HepG2 (cell line): ENCODE data around the gene PRSS53. TPM values are rescaled to one million over a fixed set of nuclear protein-coding genes. Genes with fewer than 3 reads are reported as not detected.

Experiments
- AGO1 ChIP-seq: fragments of 200-400 bp; formaldehyde crosslinking; IDR thresholded peaks from 2 replicates; pipeline ENCODE4 v1.6.1; 2017; ENCODE audit warnings: mild to moderate bottlenecking, low read depth, low read length, moderate library complexity; ENCODE audit not compliant: poor library complexity, severe bottlenecking
- ARID2 ChIP-seq: sonication (generic); formaldehyde crosslinking; IDR thresholded peaks from 2 replicates; pipeline ENCODE4 v1.8.1; 2022; ENCODE audit warnings: mild to moderate bottlenecking, missing genetic modification reagents, borderline replicate concordance
- EZH2 ChIP-seq: conservative IDR thresholded peaks from 2 replicates; pipeline ENCODE4 v1.6.1; 2012; ENCODE audit warnings: mild to moderate bottlenecking, low read depth, low read length, moderate library complexity
- FOXM1 ChIP-seq: sonication (generic); formaldehyde crosslinking; IDR thresholded peaks from 2 replicates; pipeline ENCODE4 v1.5.0; 2020; ENCODE audit warnings: missing genetic modification reagents
- HOXA3 ChIP-seq: sonication (generic); formaldehyde crosslinking; IDR thresholded peaks from 2 replicates; pipeline ENCODE4 v1.5.0; 2020; ENCODE audit warnings: missing genetic modification reagents
- HOXA7 ChIP-seq: sonication (generic); formaldehyde crosslinking; IDR thresholded peaks from 2 replicates; pipeline ENCODE4 v1.8.1; 2022; ENCODE audit warnings: mild to moderate bottlenecking, missing genetic modification reagents, moderate library complexity
- PAWR ChIP-seq: sonication (generic); formaldehyde crosslinking; IDR thresholded peaks from 2 replicates; pipeline ENCODE4 v1.4.0; 2020; ENCODE audit warnings: missing genetic modification reagents, mild to moderate bottlenecking, borderline replicate concordance
- PAX8 ChIP-seq: sonication (generic); formaldehyde crosslinking; IDR thresholded peaks from 2 replicates; pipeline ENCODE4 v1.8.0; 2022; ENCODE audit warnings: mild to moderate bottlenecking, missing genetic modification reagents, borderline replicate concordance
- PHF20 ChIP-seq: sonication (generic); formaldehyde crosslinking; IDR thresholded peaks from 2 replicates; pipeline ENCODE4 v1.5.0; 2020; ENCODE audit warnings: mild to moderate bottlenecking, missing genetic modification reagents
- PHF8 ChIP-seq: sonication (generic); formaldehyde crosslinking; IDR thresholded peaks from 2 replicates; pipeline ENCODE4 v1.5.0; 2020; ENCODE audit warnings: missing genetic modification reagents
- SRSF1 ChIP-seq: fragments of 200-400 bp; formaldehyde crosslinking; optimal IDR thresholded peaks from 2 replicates; pipeline ENCODE3; 2017; ENCODE audit warnings: mild to moderate bottlenecking, low read depth, low read length, moderate library complexity
- SRSF9 ChIP-seq: fragments of 200-400 bp; formaldehyde crosslinking; IDR thresholded peaks from 2 replicates; pipeline ENCODE4 v1.6.1; 2018; ENCODE audit warnings: borderline replicate concordance, mild to moderate bottlenecking, low read depth, low read length; ENCODE audit not compliant: insufficient read depth, poor library complexity, severe bottlenecking
- SYNCRIP ChIP-seq: fragments of 200-400 bp; formaldehyde crosslinking; IDR thresholded peaks from 2 replicates; pipeline ENCODE4 v1.6.1; 2018; ENCODE audit warnings: mild to moderate bottlenecking, low read depth, low read length; ENCODE audit not compliant: insufficient read depth
- ZFP62 ChIP-seq: sonication (generic); formaldehyde crosslinking; IDR thresholded peaks from 2 replicates; pipeline ENCODE4 v1.4.0; 2020; ENCODE audit warnings: missing genetic modification reagents
- ZNF501 ChIP-seq: sonication (generic); formaldehyde crosslinking; IDR thresholded peaks from 2 replicates; pipeline ENCODE4 v1.5.1; 2020; ENCODE audit warnings: mild to moderate bottlenecking, moderate library complexity, missing genetic modification reagents
- ZNF572 ChIP-seq: sonication (generic); formaldehyde crosslinking; IDR thresholded peaks from 2 replicates; pipeline ENCODE4 v1.5.1; 2020; ENCODE audit warnings: mild to moderate bottlenecking, missing genetic modification reagents
- ZNF589 ChIP-seq: sonication (generic); formaldehyde crosslinking; conservative IDR thresholded peaks from 2 replicates; pipeline ENCODE4 v1.8.0; 2022; ENCODE audit warnings: mild to moderate bottlenecking, moderate library complexity, missing genetic modification reagents
- ZNF766 ChIP-seq: sonication (generic); formaldehyde crosslinking; IDR thresholded peaks from 2 replicates; pipeline ENCODE4 v1.5.0; 2020; ENCODE audit warnings: missing genetic modification reagents, borderline replicate concordance
- ZZZ3 ChIP-seq: sonication (generic); formaldehyde crosslinking; IDR thresholded peaks from 2 replicates; pipeline ENCODE4 v1.4.0; 2020; ENCODE audit warnings: missing genetic modification reagents, mild to moderate bottlenecking, borderline replicate concordance
- polyA plus RNA-seq, 8 experiments: library from polyadenylated mRNA; depleted of rRNA in 3 of 8; stranded (reverse) in 7 of 8; unstranded in 1 of 8; fragments of >200 nt; fragmentation: Illumina TruSeq in 4 of 8; extraction: Trizol in 4 of 8; gene quantifications; 2 replicates each; pipeline versions ENCODE4 v1.2.1 to v1.2.3, GENCODE V29; 2011 to 2016; ENCODE audit warnings: low read depth in 4 of 8, missing spikeins in 1 of 8, mixed read lengths in 1 of 8; ENCODE audit not compliant: insufficient read depth in 1 of 8
- total RNA-seq, 5 experiments: library from RNA; depleted of rRNA; stranded (reverse); fragments of >200 nt; fragmentation: Illumina TruSeq; extraction: Trizol; gene quantifications; 2 replicates each; pipeline ENCODE4 v1.2.3, GENCODE V29; 2016; ENCODE audit warnings: low read depth in 1 of 5
- TF ChIP-seq, protein P1 (sequence below): sonication (generic); formaldehyde crosslinking; IDR thresholded peaks from 2 replicates; pipeline ENCODE4 v1.8.0; 2022; ENCODE audit warnings: missing genetic modification reagents, mild to moderate bottlenecking, moderate library complexity, borderline replicate concordance
- TF ChIP-seq, protein P2 (sequence below): sonication (generic); formaldehyde crosslinking; IDR thresholded peaks from 2 replicates; pipeline ENCODE4 v1.5.1; 2020; ENCODE audit warnings: missing genetic modification reagents, mild to moderate bottlenecking, borderline replicate concordance
- TF ChIP-seq, protein P3 (sequence below): sonication (generic); formaldehyde crosslinking; conservative IDR thresholded peaks from 2 replicates; pipeline ENCODE4 v1.8.0; 2022; ENCODE audit warnings: mild to moderate bottlenecking, moderate library complexity, missing genetic modification reagents

Gene PRSS53
- total and polyA plus RNA-seq, 2 of the 13 experiments (the other 11 are each of a cell fraction or from before 2014, with no cell fraction given): 2.2 to 7.4 TPM

DNA sequence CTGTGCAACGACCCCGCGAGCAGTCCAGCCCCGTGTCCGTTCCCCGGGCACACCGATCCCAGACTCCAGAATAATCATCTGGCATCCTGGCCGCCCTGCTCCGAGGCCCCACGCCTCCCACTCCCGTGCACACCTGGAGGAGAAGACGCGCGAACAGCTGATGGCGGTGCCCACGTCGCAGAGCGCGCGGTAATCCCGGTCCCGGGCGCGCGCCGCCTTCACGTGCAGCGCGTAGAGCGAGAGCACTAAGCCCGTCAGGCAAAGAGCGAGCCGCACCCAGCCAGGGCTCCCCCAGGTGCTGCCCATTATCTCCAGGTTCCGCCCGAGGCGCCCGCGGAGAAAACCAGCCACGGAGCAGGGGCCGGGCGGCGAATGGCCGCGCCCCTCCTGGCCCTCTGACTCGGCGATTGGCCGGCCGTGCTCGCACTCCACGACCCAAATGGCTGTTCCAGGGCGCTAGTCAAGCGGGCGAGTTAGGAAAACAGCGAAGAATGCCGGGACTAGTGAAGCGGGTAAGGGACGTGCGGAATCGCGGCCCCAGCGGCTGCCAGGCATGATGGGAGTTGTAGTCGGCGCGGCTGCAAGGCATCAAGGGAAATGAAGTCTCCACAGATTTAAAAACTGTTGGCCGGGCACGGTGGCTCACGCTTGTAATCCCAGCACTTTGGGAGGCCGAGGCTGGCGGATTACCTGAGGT, 5.8 kb upstream of the PRSS53 start, which contains the start of gene VKORC1 (continued):
- TF ChIP-seq, protein P1, sequence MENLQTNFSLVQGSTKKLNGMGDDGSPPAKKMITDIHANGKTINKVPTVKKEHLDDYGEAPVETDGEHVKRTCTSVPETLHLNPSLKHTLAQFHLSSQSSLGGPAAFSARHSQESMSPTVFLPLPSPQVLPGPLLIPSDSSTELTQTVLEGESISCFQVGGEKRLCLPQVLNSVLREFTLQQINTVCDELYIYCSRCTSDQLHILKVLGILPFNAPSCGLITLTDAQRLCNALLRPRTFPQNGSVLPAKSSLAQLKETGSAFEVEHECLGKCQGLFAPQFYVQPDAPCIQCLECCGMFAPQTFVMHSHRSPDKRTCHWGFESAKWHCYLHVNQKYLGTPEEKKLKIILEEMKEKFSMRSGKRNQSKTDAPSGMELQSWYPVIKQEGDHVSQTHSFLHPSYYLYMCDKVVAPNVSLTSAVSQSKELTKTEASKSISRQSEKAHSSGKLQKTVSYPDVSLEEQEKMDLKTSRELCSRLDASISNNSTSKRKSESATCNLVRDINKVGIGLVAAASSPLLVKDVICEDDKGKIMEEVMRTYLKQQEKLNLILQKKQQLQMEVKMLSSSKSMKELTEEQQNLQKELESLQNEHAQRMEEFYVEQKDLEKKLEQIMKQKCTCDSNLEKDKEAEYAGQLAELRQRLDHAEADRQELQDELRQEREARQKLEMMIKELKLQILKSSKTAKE (CRISPR knock-in tag): peak; percentile 58; the same call in 1 of the 2 replicates
- TF ChIP-seq, protein P2, sequence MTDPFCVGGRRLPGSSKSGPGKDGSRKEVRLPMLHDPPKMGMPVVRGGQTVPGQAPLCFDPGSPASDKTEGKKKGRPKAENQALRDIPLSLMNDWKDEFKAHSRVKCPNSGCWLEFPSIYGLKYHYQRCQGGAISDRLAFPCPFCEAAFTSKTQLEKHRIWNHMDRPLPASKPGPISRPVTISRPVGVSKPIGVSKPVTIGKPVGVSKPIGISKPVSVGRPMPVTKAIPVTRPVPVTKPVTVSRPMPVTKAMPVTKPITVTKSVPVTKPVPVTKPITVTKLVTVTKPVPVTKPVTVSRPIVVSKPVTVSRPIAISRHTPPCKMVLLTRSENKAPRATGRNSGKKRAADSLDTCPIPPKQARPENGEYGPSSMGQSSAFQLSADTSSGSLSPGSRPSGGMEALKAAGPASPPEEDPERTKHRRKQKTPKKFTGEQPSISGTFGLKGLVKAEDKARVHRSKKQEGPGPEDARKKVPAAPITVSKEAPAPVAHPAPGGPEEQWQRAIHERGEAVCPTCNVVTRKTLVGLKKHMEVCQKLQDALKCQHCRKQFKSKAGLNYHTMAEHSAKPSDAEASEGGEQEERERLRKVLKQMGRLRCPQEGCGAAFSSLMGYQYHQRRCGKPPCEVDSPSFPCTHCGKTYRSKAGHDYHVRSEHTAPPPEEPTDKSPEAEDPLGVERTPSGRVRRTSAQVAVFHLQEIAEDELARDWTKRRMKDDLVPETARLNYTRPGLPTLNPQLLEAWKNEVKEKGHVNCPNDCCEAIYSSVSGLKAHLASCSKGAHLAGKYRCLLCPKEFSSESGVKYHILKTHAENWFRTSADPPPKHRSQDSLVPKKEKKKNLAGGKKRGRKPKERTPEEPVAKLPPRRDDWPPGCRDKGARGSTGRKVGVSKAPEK (CRISPR knock-in tag): 0 out of 2 replicates have a peak, but pooled peaks have one; percentile 45
- no peak; the same call in 1 of the 2 replicates for TF ChIP-seq FOXM1 (CRISPR knock-in tag)
- peak; percentile 97 for TF ChIP-seq ZNF501 (CRISPR knock-in tag)
- no peak for TF ChIP-seq PAWR (CRISPR knock-in tag)
- peak; percentile 88 for TF ChIP-seq PHF8 (CRISPR knock-in tag)
- peak; percentile 40 for TF ChIP-seq SRSF1
- peak; percentile 32; the same call in 1 of the 2 replicates for TF ChIP-seq ZNF572 (CRISPR knock-in tag)
- peak; percentile 96 for TF ChIP-seq HOXA3 (CRISPR knock-in tag)
- peak; percentile 75 for TF ChIP-seq AGO1
- no peak for TF ChIP-seq ARID2 (CRISPR knock-in tag)
- no peak for TF ChIP-seq SYNCRIP
- TF ChIP-seq PAX8 (CRISPR knock-in tag): no peak
- TF ChIP-seq ZFP62: peak; percentile 90
- TF ChIP-seq PHF20: no peak; the same call in none of the 2 replicates
- TF ChIP-seq HOXA7: no peak
- TF ChIP-seq ZNF766: peak; percentile 89
- TF ChIP-seq, protein P3, sequence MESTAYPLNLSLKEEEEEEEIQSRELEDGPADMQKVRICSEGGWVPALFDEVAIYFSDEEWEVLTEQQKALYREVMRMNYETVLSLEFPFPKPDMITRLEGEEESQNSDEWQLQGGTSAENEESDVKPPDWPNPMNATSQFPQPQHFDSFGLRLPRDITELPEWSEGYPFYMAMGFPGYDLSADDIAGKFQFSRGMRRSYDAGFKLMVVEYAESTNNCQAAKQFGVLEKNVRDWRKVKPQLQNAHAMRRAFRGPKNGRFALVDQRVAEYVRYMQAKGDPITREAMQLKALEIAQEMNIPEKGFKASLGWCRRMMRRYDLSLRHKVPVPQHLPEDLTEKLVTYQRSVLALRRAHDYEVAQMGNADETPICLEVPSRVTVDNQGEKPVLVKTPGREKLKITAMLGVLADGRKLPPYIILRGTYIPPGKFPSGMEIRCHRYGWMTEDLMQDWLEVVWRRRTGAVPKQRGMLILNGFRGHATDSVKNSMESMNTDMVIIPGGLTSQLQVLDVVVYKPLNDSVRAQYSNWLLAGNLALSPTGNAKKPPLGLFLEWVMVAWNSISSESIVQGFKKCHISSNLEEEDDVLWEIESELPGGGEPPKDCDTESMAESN: peak; percentile 96
- TF ChIP-seq SRSF9: no peak
- TF ChIP-seq ZZZ3 (CRISPR knock-in tag): no peak
- TF ChIP-seq ZNF589: peak; percentile 82; the same call in 1 of the 2 replicates
- TF ChIP-seq EZH2: no peak
